Measurements from ENCODE around the gene MSRB3. TPM values are rescaled to one million over a fixed set of nuclear protein-coding genes. Genes with fewer than 3 reads are reported as not detected.

Gene MSRB3
- total and polyA plus RNA-seq, 4 donors: 1.0 to 5.2 (median 3.1) TPM

- Histone ChIP-seq H3K9ac (ENCODE audit: low read depth in 1 of 2, low read length in 2 of 2) (no peak overlapping the region), H3K27ac (ENCODE audit: low read depth in 1 of 2, low read length in 2 of 2) (no peak overlapping the region), H3K27me3 (ENCODE audit: control insufficient read depth in 4 of 4, insufficient read depth in 4 of 4, low read length in 3 of 4) (peaks cover 0 to 3% (median 0%) of the 10 kb centered on the region in 4 donors), H3K4me3 (ENCODE audit: low read depth in 1 of 3, low read length in 3 of 3) (no peak overlapping the region), H3K9me3 (ENCODE audit: control insufficient read depth in 4 of 4, low read length in 3 of 4) (no peaks in the 10 kb centered on the region), H3K36me3 (ENCODE audit: control insufficient read depth in 4 of 4, insufficient read depth in 3 of 4, low read depth in 1 of 4, low read length in 3 of 4) (no peaks in the 10 kb centered on the region), H3K4me1 (ENCODE audit: control insufficient read depth in 4 of 4, insufficient read depth in 4 of 4, low read length in 3 of 4) (peaks cover 0 to 6% (median 0%) of the 10 kb centered on the region in 4 donors)
- TF ChIP-seq TAF1 (conservative IDR thresholded peaks at IDR 0.05) (no peak), CTCF (IDR thresholded peaks at IDR 0.05; ENCODE audit: low read depth, low read length, missing input control) (no peak)
- WGBS: 79% methylated on average over 2 of the region's 2 CpGs
- no peak for DNase-seq (ENCODE audit: low spot score)
Measured at GRCh38 chr12:65305346-65305950, 27.0 kb downstream of the MSRB3 start.

GRCh38 chr12:65306366-65307168, 28.1 kb downstream of the MSRB3 start:
- no peaks in the 10 kb centered on the region for H3K36me3 ChIP-seq (ENCODE audit: control insufficient read depth in 4 of 4, insufficient read depth in 3 of 4, low read depth in 1 of 4, low read length in 3 of 4)
- H3K9ac ChIP-seq (ENCODE audit: low read depth in 1 of 2, low read length in 2 of 2): no peak overlapping the region
- peaks cover 0 to 6% (median 0%) of the 10 kb centered on the region in 4 donors for H3K4me1 ChIP-seq (ENCODE audit: control insufficient read depth in 4 of 4, insufficient read depth in 4 of 4, low read length in 3 of 4)
- no peak overlapping the region for H3K27ac ChIP-seq (ENCODE audit: low read depth in 1 of 2, low read length in 2 of 2)
- no peaks in the 10 kb centered on the region for H3K9me3 ChIP-seq (ENCODE audit: control insufficient read depth in 4 of 4, low read length in 3 of 4)
- peak; percentile 83 to 86 for TF ChIP-seq RAD21 (IDR thresholded peaks at IDR 0.05)
- no peak for TF ChIP-seq TAF1 (conservative IDR thresholded peaks at IDR 0.05)
- TF ChIP-seq ZBTB33 (IDR thresholded peaks at IDR 0.05): no peak
- TF ChIP-seq CTCF (IDR thresholded peaks at IDR 0.05; ENCODE audit: low read depth, low read length, missing input control): peak; percentile 57
- no peak for DNase-seq (ENCODE audit: low spot score)
- WGBS: 41% methylated on average over 6 of the region's 6 CpGs
- no peaks in the 10 kb centered on the region for H3K27me3 ChIP-seq (ENCODE audit: control insufficient read depth in 4 of 4, insufficient read depth in 4 of 4, low read length in 3 of 4)
- no peak overlapping the region for H3K4me3 ChIP-seq (ENCODE audit: low read depth in 1 of 3, low read length in 3 of 3)

GRCh38 chr12:65307169-65307501, 28.7 kb downstream of the MSRB3 start:
- TF ChIP-seq HNF4A (conservative IDR thresholded peaks at IDR 0.05) (no peak), SP1 (IDR thresholded peaks at IDR 0.05) (no peak), RXRA (IDR thresholded peaks at IDR 0.05) (no peak), CTCF (IDR thresholded peaks at IDR 0.05; ENCODE audit: low read depth, low read length, missing input control) (no peak), FOXA1 (IDR thresholded peaks at IDR 0.05) (no peak), YY1 (IDR thresholded peaks at IDR 0.05) (no peak)
- Histone ChIP-seq H3K4me3 (ENCODE audit: low read depth in 1 of 3, low read length in 3 of 3) (no peak overlapping the region), H3K27me3 (ENCODE audit: control insufficient read depth in 4 of 4, insufficient read depth in 4 of 4, low read length in 3 of 4) (no peaks in the 10 kb centered on the region), H3K9me3 (ENCODE audit: control insufficient read depth in 4 of 4, low read length in 3 of 4) (no peaks in the 10 kb centered on the region), H3K4me1 (ENCODE audit: control insufficient read depth in 4 of 4, insufficient read depth in 4 of 4, low read length in 3 of 4) (peaks cover 0 to 6% (median 0%) of the 10 kb centered on the region in 4 donors), H3K9ac (ENCODE audit: low read depth in 1 of 2, low read length in 2 of 2) (no peak overlapping the region), H3K36me3 (ENCODE audit: control insufficient read depth in 4 of 4, insufficient read depth in 3 of 4, low read depth in 1 of 4, low read length in 3 of 4) (no peaks in the 10 kb centered on the region), H3K27ac (ENCODE audit: low read depth in 1 of 2, low read length in 2 of 2) (no peak overlapping the region)
- WGBS: 42% methylated on average over 3 of the region's 3 CpGs
- no peak for DNase-seq (ENCODE audit: low spot score)

Data from liver (tissue), 9 donors.